Fibroblast of mammary gland (primary cell): ENCODE data around the gene CITED4.

Experiments
- DNase-seq: peaks from one replicate; pipeline ENCODE4 v3.0.0-alpha.2; 2010; ENCODE audit warnings: low read depth
- H3K4me3 ChIP-seq: 2 replicates; pipeline ENCODE4 v1.5.1; 2011; ENCODE audit warnings: low read depth, mild to moderate bottlenecking, low read length, moderate library complexity; ENCODE audit not compliant: control insufficient read depth
- CTCF ChIP-seq: conservative IDR thresholded peaks from 2 replicates; pipeline ENCODE4 v1.5.1; 2011; ENCODE audit warnings: low read depth, low read length, inconsistent platforms; ENCODE audit not compliant: control insufficient read depth, insufficient read depth

The CITED4 gene

GRCh38 chr1:40877698-40878097 is 15.5 kb upstream of the CITED4 start:
- peak; percentile 90 for DNase-seq
- TF ChIP-seq CTCF = no peak
- H3K4me3 ChIP-seq = no peak overlapping the region

GRCh38 chr1:40876891-40877290 is 14.7 kb upstream of the CITED4 start:
- TF ChIP-seq CTCF = no peak
- DNase-seq = peak; percentile 62
- no peak overlapping the region for H3K4me3 ChIP-seq

GRCh38 chr1:40876436-40876761 is 14.2 kb upstream of the CITED4 start:
- no peak overlapping the region for H3K4me3 ChIP-seq
- no peak for DNase-seq
- TF ChIP-seq CTCF = no peak

DNA sequence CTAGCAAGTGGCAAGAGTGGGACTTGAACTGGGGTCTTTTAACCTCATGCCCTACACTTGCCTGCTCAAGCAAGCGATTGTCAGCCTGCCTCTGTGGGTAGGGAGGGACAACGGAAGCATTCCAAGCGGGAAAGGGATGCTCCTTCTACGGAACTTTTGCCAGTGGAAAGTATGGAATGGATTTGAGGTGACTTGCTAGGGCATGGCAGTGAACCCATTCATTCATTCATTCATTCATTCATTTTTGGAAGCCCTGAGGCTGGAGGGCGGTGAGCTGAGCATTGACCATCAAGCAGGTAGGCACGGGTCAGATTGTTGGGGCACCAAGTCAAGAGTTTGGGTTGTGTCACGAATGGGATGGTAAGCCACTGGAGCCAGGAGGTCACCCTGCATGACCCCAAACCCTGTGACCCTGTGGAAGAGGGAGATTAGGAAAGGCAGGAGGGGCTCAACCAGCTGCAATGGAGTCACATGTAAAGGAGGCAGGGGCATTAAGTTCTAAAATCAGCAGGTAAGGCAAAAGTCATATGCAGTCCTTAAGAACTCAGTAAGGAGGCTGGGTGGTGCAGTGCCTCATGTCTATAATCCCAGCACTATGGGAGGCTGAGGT is 11.8 kb upstream of the CITED4 start:
- DNase-seq = no peak
- H3K4me3 ChIP-seq = no peak overlapping the region
- no peak for TF ChIP-seq CTCF

DNA sequence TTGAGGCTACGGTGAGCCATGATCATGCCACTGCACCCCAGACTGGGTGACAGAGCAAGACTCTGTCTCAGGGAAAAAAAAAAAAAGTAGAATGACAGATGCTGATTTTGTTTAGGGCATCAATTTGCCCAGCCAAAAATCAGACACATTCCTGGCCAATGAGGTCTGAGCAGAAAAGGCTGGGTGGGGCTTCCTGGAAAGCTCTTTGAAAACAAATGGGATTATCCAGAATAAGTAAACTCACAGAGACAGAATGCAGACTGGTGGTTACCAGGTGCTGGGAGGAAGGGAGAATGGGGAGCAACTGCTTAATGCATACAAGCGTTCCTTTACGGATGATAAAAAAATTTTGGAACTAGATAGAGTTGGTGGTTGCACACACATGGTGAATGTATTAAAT is 10.1 kb upstream of the CITED4 start:
- no peak overlapping the region for H3K4me3 ChIP-seq
- TF ChIP-seq CTCF = no peak
- DNase-seq = no peak

- TF ChIP-seq CTCF = no peak
- peak; percentile 56 for DNase-seq
Measured at GRCh38 chr1:40870135-40870728, 8.1 kb upstream of the CITED4 start.

More at GRCh38 chr1:40870135-40870728, 8.1 kb upstream of the CITED4 start:
- H3K4me3 ChIP-seq = no peak overlapping the region
